Activated T-cell treated with anti-CD3 and anti-CD28 coated beads, Interleukin-2, amount 50 U/mL, for 4 hours (primary cell): Measurements from ENCODE around the gene CCNT2. TPM values are rescaled to one million over a fixed set of nuclear protein-coding genes. Genes with fewer than 3 reads are reported as not detected.
"Not testable (repeated sequence)": the region's sequence is repeated elsewhere in the genome, so short reads cannot be mapped to it uniquely, and the experiment has no call there.

Experiments
- ATAC-seq, 2 donors: fragments of 200-7000 bp; cut with Tn5 transposase; one replicate each; pipeline ENCODE4 v1.10.0; 2021
- DNase-seq: peaks from one replicate; pipeline ENCODE4 v3.0.0-alpha.2; 2020
- H3K27me3 Mint-ChIP-seq: one replicate; pipeline ENCODE4 v1.8.0; 2021; ENCODE audit warnings: low read depth, mixed read lengths
- H3K36me3 Mint-ChIP-seq: one replicate; pipeline ENCODE4 v1.8.0; 2022; ENCODE audit warnings: mixed read lengths; ENCODE audit not compliant: insufficient read depth
- H3K4me1 Mint-ChIP-seq: one replicate; pipeline ENCODE4 v1.8.0; 2021; ENCODE audit warnings: low read depth, mixed read lengths
- H3K4me3 Mint-ChIP-seq: one replicate; pipeline ENCODE4 v1.8.0; 2021; ENCODE audit warnings: mild to moderate bottlenecking, moderate library complexity, mixed read lengths
- H3K9me3 Mint-ChIP-seq: one replicate; pipeline ENCODE4 v1.8.0; 2021; ENCODE audit warnings: mixed read lengths
- total RNA-seq, 3 donors: library from RNA; stranded (reverse); gene quantifications; one replicate each; pipeline ENCODE4 v1.2.1, GENCODE V29; 2021

Gene CCNT2
- total RNA-seq, 3 donors from 2014 or later, result 24.2 to 30.9 (median 26.5) TPM

DNA sequence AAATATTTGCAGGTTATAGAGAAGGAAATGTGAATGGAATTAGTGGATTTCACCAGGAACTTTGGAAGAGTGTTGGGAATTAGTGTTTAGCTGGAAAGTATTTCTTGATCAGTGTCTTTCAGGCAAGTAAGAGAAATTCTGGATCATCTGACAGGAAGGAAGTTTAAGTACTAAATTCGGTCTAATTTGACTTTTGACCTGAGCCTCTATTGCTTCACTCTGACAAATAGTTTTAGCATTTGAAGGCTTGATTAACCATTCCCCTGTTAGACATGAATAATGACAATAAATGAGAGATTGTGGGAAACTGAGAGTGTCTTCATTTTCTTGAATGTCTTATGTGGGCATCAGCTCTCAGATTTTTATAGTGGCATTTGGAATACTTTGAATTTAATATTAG lies 16.0 kb downstream of the CCNT2 start:
- Mint-ChIP-seq H3K27me3 (no peaks in the 10 kb centered on the region), H3K9me3 (no peaks in the 10 kb centered on the region), H3K4me1 (peaks cover 58% of the 10 kb centered on the region), H3K36me3 (peaks cover 28% of the 10 kb centered on the region), H3K4me3 (no peak overlapping the region)
- no peak for ATAC-seq
- no peak for DNase-seq

DNA sequence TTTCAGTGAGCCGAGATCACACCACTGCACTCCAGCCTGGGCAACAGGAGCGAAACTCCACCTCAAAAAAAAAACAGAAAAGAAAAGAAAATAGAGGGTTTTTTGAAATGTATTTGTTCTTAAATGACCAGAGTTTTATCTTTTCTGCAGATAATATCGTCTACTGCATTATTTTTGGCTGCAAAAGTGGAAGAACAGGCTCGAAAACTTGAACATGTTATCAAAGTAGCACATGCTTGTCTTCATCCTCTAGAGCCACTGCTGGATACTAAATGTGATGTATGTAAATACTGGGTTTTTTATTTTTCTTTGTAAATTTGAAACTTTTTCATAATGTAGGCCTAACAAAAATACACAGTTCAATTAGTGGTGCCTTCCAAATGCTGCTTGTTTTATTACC lies 18.1 kb downstream of the CCNT2 start:
- H3K4me3 Mint-ChIP-seq, result no peak overlapping the region
- ATAC-seq (no peak), DNase-seq (no peak)
- H3K27me3 Mint-ChIP-seq, result no peaks in the 10 kb centered on the region
- H3K36me3 Mint-ChIP-seq, result peaks cover 28% of the 10 kb centered on the region
- H3K4me1 Mint-ChIP-seq, result peaks cover 41% of the 10 kb centered on the region
- H3K9me3 Mint-ChIP-seq, result no peaks in the 10 kb centered on the region

DNA sequence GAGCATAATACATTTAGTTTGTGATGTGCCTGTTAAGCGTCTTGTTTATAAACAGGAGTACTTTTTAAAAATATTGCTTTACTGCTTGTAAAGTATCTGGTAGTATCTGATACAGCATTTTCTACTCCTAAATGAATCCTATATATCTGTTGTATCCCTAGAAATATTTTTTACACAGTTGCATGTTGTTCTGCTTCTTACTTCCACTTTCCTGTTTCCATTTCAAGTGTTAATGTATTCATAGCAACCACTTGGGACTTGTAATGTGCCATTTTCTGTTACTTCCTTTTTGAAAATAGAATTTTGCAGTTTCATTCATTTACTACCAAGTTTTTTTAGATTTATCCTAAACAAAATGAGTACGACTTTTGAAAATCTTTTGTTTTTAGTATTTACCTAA lies 24.9 kb downstream of the CCNT2 start:
- H3K9me3 Mint-ChIP-seq, result no peaks in the 10 kb centered on the region
- H3K4me3 Mint-ChIP-seq, result no peak overlapping the region
- peaks cover 23% of the 10 kb centered on the region for H3K4me1 Mint-ChIP-seq
- H3K27me3 Mint-ChIP-seq, result no peaks in the 10 kb centered on the region
- peaks cover 35% of the 10 kb centered on the region for H3K36me3 Mint-ChIP-seq
- DNase-seq (no peak), ATAC-seq (no peak)

- Mint-ChIP-seq H3K4me3 (no peak overlapping the region), H3K9me3 (no peaks in the 10 kb centered on the region), H3K36me3 (peaks cover 33% of the 10 kb centered on the region), H3K4me1 (peaks cover 30% of the 10 kb centered on the region), H3K27me3 (no peaks in the 10 kb centered on the region)
- ATAC-seq, result no peak
- DNase-seq, result no peak
Observed at GRCh38 chr2:134944975-134945374, 26.4 kb downstream of the CCNT2 start.

GRCh38 chr2:134946073-134946472 lies 27.5 kb downstream of the CCNT2 start:
- DNase-seq (no peak), ATAC-seq (no peak)
- no peaks in the 10 kb centered on the region for H3K27me3 Mint-ChIP-seq
- H3K4me3 Mint-ChIP-seq, result no peak overlapping the region
- peaks cover 35% of the 10 kb centered on the region for H3K36me3 Mint-ChIP-seq
- no peaks in the 10 kb centered on the region for H3K9me3 Mint-ChIP-seq
- H3K4me1 Mint-ChIP-seq, result peaks cover 35% of the 10 kb centered on the region

GRCh38 chr2:134949981-134950708 lies 31.5 kb downstream of the CCNT2 start:
- H3K9me3 Mint-ChIP-seq, result no peaks in the 10 kb centered on the region
- H3K4me3 Mint-ChIP-seq, result no peak overlapping the region
- ATAC-seq (peak in 1 of 2 donors; percentile 32), DNase-seq (no peak)
- H3K4me1 Mint-ChIP-seq, result peaks cover 21% of the 10 kb centered on the region
- peaks cover 49% of the 10 kb centered on the region for H3K36me3 Mint-ChIP-seq
- no peaks in the 10 kb centered on the region for H3K27me3 Mint-ChIP-seq

- H3K4me1 Mint-ChIP-seq, result peaks cover 19% of the 10 kb centered on the region
- peaks cover 42% of the 10 kb centered on the region for H3K36me3 Mint-ChIP-seq
- H3K4me3 Mint-ChIP-seq, result no peak overlapping the region
- H3K27me3 Mint-ChIP-seq, result no peaks in the 10 kb centered on the region
- ATAC-seq (no peak), DNase-seq (no peak)
- no peaks in the 10 kb centered on the region for H3K9me3 Mint-ChIP-seq
Observed at GRCh38 chr2:134950886-134951285, 32.3 kb downstream of the CCNT2 start.

DNA sequence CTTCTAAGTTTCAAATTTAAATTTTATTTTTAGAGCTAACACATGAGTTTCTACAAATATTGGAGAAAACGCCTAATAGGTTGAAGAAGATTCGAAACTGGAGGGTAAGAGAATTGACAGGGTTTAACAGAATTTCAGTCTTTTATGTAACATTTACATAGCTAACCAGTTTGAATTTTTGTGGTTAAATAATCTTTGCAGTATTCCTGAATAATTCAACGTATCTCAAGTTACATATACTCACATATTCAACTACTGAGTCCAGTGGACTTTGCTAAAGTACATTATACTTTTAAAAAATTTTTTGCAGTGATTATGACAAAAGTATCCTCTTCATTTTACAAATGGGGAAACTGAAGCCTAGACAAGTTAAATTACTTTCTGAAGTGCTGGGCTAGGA lies 34.0 kb downstream of the CCNT2 start:
- ATAC-seq (no peak), DNase-seq (no peak)
- Mint-ChIP-seq H3K27me3 (no peaks in the 10 kb centered on the region), H3K9me3 (no peaks in the 10 kb centered on the region), H3K4me3 (no peak overlapping the region), H3K4me1 (peaks cover 18% of the 10 kb centered on the region), H3K36me3 (peaks cover 38% of the 10 kb centered on the region)

GRCh38 chr2:134954065-134954464 lies 35.4 kb downstream of the CCNT2 start:
- DNase-seq, result no peak
- no peak for ATAC-seq
- Mint-ChIP-seq H3K4me1 (peaks cover 11% of the 10 kb centered on the region), H3K4me3 (no peak overlapping the region), H3K27me3 (no peaks in the 10 kb centered on the region), H3K9me3 (no peaks in the 10 kb centered on the region), H3K36me3 (peaks cover 35% of the 10 kb centered on the region)

- DNase-seq (no peak), ATAC-seq (no peak)
- Mint-ChIP-seq H3K36me3 (peaks cover 27% of the 10 kb centered on the region), H3K4me1 (no peaks in the 10 kb centered on the region), H3K4me3 (no peak overlapping the region), H3K9me3 (no peaks in the 10 kb centered on the region), H3K27me3 (no peaks in the 10 kb centered on the region)
Observed at GRCh38 chr2:134955744-134956143, 37.1 kb downstream of the CCNT2 start.

GRCh38 chr2:134957477-134957876 lies 38.9 kb downstream of the CCNT2 start:
- Mint-ChIP-seq H3K27me3 (no peaks in the 10 kb centered on the region), H3K4me1 (no peaks in the 10 kb centered on the region), H3K36me3 (peaks cover 21% of the 10 kb centered on the region), H3K4me3 (no peak overlapping the region), H3K9me3 (no peaks in the 10 kb centered on the region)
- DNase-seq, result no peak
- ATAC-seq, result no peak

GRCh38 chr2:134967166-134967565 lies 48.5 kb downstream of the CCNT2 start:
- DNase-seq, result not testable (repeated sequence)

GRCh38 chr2:134973241-134974138 lies 54.9 kb downstream of the CCNT2 start:
- peaks cover 2% of the 10 kb centered on the region for H3K4me1 Mint-ChIP-seq
- ATAC-seq, result peak in 1 of 2 donors; percentile 56

More at GRCh38 chr2:134967166-134967565, 48.5 kb downstream of the CCNT2 start:
- H3K4me3 Mint-ChIP-seq, ATAC-seq, H3K36me3 Mint-ChIP-seq, H3K4me1 Mint-ChIP-seq, H3K27me3 Mint-ChIP-seq: not testable (repeated sequence)
- H3K9me3 Mint-ChIP-seq, result peaks cover 13% of the 10 kb centered on the region

GRCh38 chr2:134975281-134976009 lies 56.8 kb downstream of the CCNT2 start:
- no peak for DNase-seq
- ATAC-seq, result no peak
- Mint-ChIP-seq H3K27me3 (peaks cover 7% of the 10 kb centered on the region), H3K4me3 (no peak overlapping the region), H3K9me3 (peaks cover 31% of the 10 kb centered on the region), H3K36me3 (peaks cover 5% of the 10 kb centered on the region), H3K4me1 (peaks cover 2% of the 10 kb centered on the region)

More at GRCh38 chr2:134973241-134974138, 54.9 kb downstream of the CCNT2 start:
- peaks cover 4% of the 10 kb centered on the region for H3K27me3 Mint-ChIP-seq
- no peak for DNase-seq
- peaks cover 34% of the 10 kb centered on the region for H3K9me3 Mint-ChIP-seq
- H3K36me3 Mint-ChIP-seq, result peaks cover 5% of the 10 kb centered on the region
- H3K4me3 Mint-ChIP-seq, result no peak overlapping the region
